CD14-positive monocyte (primary cell): ENCODE measurements around the gene KCNQ1. TPM values are rescaled to one million over a fixed set of nuclear protein-coding genes. Genes with fewer than 3 reads are reported as not detected.

Experiments used
- DNase-seq, 3 donors: peaks; one replicate each; pipeline ENCODE4 v3.0.0-alpha.2; 2011 to 2022
- H2AFZ ChIP-seq: 2 replicates; pipeline ENCODE4 v1.6.0; 2012; ENCODE audit warnings: mild to moderate bottlenecking, low read depth, low read length, inconsistent platforms; ENCODE audit not compliant: insufficient read depth, poor library complexity, severe bottlenecking
- H3K27ac ChIP-seq, 2 donors: 1 replicate in 1 of 2; 2 replicates in 1 of 2; pipeline ENCODE4 v1.5.1; 2012 to 2013; ENCODE audit warnings: low read length in 2 of 2, control low read depth in 1 of 2, inconsistent platforms in 1 of 2, low read depth in 1 of 2, mild to moderate bottlenecking in 1 of 2
- H3K27me3 ChIP-seq, 2 donors: one replicate each; pipeline versions ENCODE4 v1.6.0 to v1.6.1; 2011 to 2013; ENCODE audit warnings: low read length in 2 of 2; ENCODE audit not compliant: control insufficient read depth in 2 of 2, insufficient read depth in 2 of 2
- H3K36me3 ChIP-seq, 2 donors: replicated peaks in 1 of 2; 1 replicate in 1 of 2; 2 replicates in 1 of 2; pipeline versions ENCODE4 v1.5.1 to v1.6.1; 2012 to 2013; ENCODE audit warnings: low read length in 2 of 2, control low read depth in 1 of 2, inconsistent platforms in 1 of 2, mild to moderate bottlenecking in 1 of 2; ENCODE audit not compliant: insufficient read depth in 2 of 2, control insufficient read depth in 1 of 2
- H3K4me1 ChIP-seq, 2 donors: 1 replicate in 1 of 2; 2 replicates in 1 of 2; pipeline versions ENCODE4 v1.5.1 to v1.6.1; 2012 to 2013; ENCODE audit warnings: low read length in 2 of 2, control low read depth in 1 of 2, inconsistent platforms in 1 of 2, mild to moderate bottlenecking in 1 of 2, moderate library complexity in 1 of 2; ENCODE audit not compliant: insufficient read depth in 2 of 2, control insufficient read depth in 1 of 2
- H3K4me2 ChIP-seq: replicated peaks from 2 replicates; pipeline ENCODE3; 2012; ENCODE audit warnings: low read length, moderate library complexity, mild to moderate bottlenecking; ENCODE audit not compliant: poor library complexity, severe bottlenecking; ENCODE audit errors: extremely low read depth
- H3K4me3 ChIP-seq, 3 experiments: fragments of 200-600 bp in 1 of 3; sonication (generic) in 1 of 3; replicated peaks in 1 of 3; 1 replicate in 2 of 3; 2 replicates in 1 of 3; pipeline ENCODE4 v1.5.1; 2011 to 2013; ENCODE audit warnings: low read length in 3 of 3, mild to moderate bottlenecking in 3 of 3, control low read depth in 2 of 3, low read depth in 2 of 3, inconsistent platforms in 1 of 3, moderate library complexity in 1 of 3
- H3K79me2 ChIP-seq: 2 replicates; pipeline ENCODE4 v1.6.0; 2012; ENCODE audit warnings: mild to moderate bottlenecking, control low read depth, inconsistent platforms, low read length, moderate library complexity; ENCODE audit not compliant: insufficient read depth
- H3K9ac ChIP-seq: 2 replicates; pipeline ENCODE4 v1.6.0; 2017; ENCODE audit warnings: low read length, mild to moderate bottlenecking; ENCODE audit not compliant: insufficient read depth, poor library complexity, severe bottlenecking
- H3K9me3 ChIP-seq, 2 donors: replicated peaks in 1 of 2; 1 replicate in 1 of 2; 2 replicates in 1 of 2; pipeline versions ENCODE4 v1.5.1 to v1.6.1; 2012 to 2013; ENCODE audit warnings: low read length in 2 of 2, control low read depth in 1 of 2; ENCODE audit not compliant: control insufficient read depth in 1 of 2, insufficient read depth in 1 of 2
- H4K20me1 ChIP-seq: 2 replicates; pipeline ENCODE4 v1.6.0; 2012; ENCODE audit warnings: mild to moderate bottlenecking, low read length, control low read depth, moderate library complexity; ENCODE audit not compliant: insufficient read depth
- H3K27ac Mint-ChIP-seq, 7 donors: one replicate each; pipeline ENCODE4 v1.8.0; 2020; ENCODE audit warnings: mild to moderate bottlenecking in 7 of 7, mixed read lengths in 7 of 7, moderate library complexity in 6 of 7, inconsistent platforms in 2 of 7
- H3K27me3 Mint-ChIP-seq, 3 donors: one replicate each; pipeline ENCODE4 v1.8.0; 2021 to 2022; ENCODE audit warnings: low read depth in 3 of 3, mild to moderate bottlenecking in 3 of 3, mixed read lengths in 3 of 3, moderate library complexity in 3 of 3, inconsistent platforms in 1 of 3
- H3K36me3 Mint-ChIP-seq, 2 donors: one replicate each; pipeline ENCODE4 v1.8.0; 2020; ENCODE audit warnings: mixed read lengths in 2 of 2, inconsistent platforms in 1 of 2, mild to moderate bottlenecking in 1 of 2
- H3K4me1 Mint-ChIP-seq: one replicate; pipeline ENCODE4 v1.8.0; 2020; ENCODE audit warnings: mild to moderate bottlenecking, mixed read lengths
- H3K4me3 Mint-ChIP-seq, 2 donors: one replicate each; pipeline ENCODE4 v1.8.0; 2020; ENCODE audit warnings: mild to moderate bottlenecking in 2 of 2, mixed read lengths in 2 of 2, moderate library complexity in 1 of 2
- H3K9me3 Mint-ChIP-seq, 7 donors: one replicate each; pipeline ENCODE4 v1.8.0; 2020 to 2022; ENCODE audit warnings: mixed read lengths in 7 of 7, mild to moderate bottlenecking in 6 of 7, moderate library complexity in 6 of 7, inconsistent platforms in 2 of 7
- WGBS: methylation state at CpG from one replicate; pipeline ENCODE4 v1.1.5; 2013; ENCODE audit warnings: missing lambda C conversion rate; ENCODE audit not compliant: insufficient coverage; 5-methylcytosine and 5-hydroxymethylcytosine counted together
- intact Hi-C, 2 donors: fragments of 100-400 bp; cut with micrococcal nuclease; formaldehyde crosslinking; loops; one replicate each; pipeline versions ENCODE4 v1.15.0 to v1.15.1; 2023
- polyA plus RNA-seq, 3 donors: library from polyadenylated mRNA; depleted of rRNA in 1 of 3; unstranded in 2 of 3; stranded (reverse) in 1 of 3; fragments of 300-500 nt in 2 of 3; fragments of >200 nt in 1 of 3; fragmentation: Illumina TruSeq in 2 of 3; gene quantifications; 1 replicate in 2 of 3; 2 replicates in 1 of 3; pipeline ENCODE4 v1.2.3, GENCODE V29; 2012 to 2021
- TF ChIP-seq, protein P1 (sequence below): fragments of 200-600 bp; IDR thresholded peaks from one replicate; pipeline ENCODE4 v1.8.0; 2022; ENCODE audit warnings: antibody characterized with exemption, mild to moderate bottlenecking

KCNQ1 gene
- polyA plus RNA-seq, 3 donors: 14.9 to 31.8 (median 21.6) TPM

DNA sequence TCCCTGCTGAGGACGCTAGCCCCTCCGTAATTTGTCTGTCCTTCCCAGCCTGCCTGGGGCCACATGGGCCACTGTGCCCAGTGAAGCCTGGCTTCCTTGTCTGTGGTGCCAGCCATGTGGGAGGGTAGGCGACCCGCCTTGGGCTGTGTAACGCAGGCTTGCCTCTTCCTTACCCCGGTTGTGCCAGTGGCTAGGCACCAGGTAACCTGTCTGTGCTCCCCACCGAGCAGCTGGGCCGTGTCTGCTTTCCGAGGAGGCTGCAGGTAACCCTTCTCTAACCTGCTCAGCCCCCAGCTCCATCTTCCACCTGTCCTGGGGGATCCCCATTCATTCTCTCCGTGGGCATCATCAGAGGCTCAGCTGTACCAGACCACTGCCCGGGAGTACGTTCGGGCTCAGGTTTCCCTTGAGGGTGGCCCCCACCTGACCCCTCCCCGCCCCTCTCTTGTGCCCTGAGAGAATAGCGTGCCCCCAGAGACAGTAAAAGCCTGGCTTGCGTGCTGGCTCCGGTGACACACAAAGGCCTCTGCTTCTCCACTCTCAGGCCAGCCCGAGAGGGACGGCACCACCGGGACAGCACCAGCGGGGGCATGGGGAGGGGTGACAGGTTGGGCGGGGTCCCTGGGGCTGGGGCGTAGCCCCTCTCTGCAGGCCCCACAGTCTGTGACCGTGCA is 361.7 kb downstream of the KCNQ1 start:
- TF ChIP-seq, protein P1, sequence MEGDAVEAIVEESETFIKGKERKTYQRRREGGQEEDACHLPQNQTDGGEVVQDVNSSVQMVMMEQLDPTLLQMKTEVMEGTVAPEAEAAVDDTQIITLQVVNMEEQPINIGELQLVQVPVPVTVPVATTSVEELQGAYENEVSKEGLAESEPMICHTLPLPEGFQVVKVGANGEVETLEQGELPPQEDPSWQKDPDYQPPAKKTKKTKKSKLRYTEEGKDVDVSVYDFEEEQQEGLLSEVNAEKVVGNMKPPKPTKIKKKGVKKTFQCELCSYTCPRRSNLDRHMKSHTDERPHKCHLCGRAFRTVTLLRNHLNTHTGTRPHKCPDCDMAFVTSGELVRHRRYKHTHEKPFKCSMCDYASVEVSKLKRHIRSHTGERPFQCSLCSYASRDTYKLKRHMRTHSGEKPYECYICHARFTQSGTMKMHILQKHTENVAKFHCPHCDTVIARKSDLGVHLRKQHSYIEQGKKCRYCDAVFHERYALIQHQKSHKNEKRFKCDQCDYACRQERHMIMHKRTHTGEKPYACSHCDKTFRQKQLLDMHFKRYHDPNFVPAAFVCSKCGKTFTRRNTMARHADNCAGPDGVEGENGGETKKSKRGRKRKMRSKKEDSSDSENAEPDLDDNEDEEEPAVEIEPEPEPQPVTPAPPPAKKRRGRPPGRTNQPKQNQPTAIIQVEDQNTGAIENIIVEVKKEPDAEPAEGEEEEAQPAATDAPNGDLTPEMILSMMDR: no peak
- no peak overlapping the region for H2AFZ ChIP-seq
- H3K4me3 ChIP-seq: no peak overlapping the region
- H3K4me3 Mint-ChIP-seq: no peak overlapping the region
- intact Hi-C loops: no loop called here
- peaks cover 20% of the 10 kb centered on the region for H3K4me1 Mint-ChIP-seq
- no peaks in the 10 kb centered on the region for H3K36me3 ChIP-seq
- no peak for DNase-seq
- peaks cover 1 to 8% (median 5%) of the 10 kb centered on the region in 3 donors for H3K27me3 Mint-ChIP-seq
- H3K9me3 ChIP-seq: no peaks in the 10 kb centered on the region
- H3K27me3 ChIP-seq: no peaks in the 10 kb centered on the region
- WGBS: 97% methylated on average over 22 of the region's 24 CpGs
- H3K9ac ChIP-seq: no peak overlapping the region
- no peak overlapping the region for H3K27ac ChIP-seq
- H3K4me1 ChIP-seq: peaks cover 13 to 14% of the 10 kb centered on the region in 2 donors
- H3K27ac Mint-ChIP-seq: no peak overlapping the region
- no peak overlapping the region for H3K4me2 ChIP-seq
- peaks cover 23 to 24% of the 10 kb centered on the region in 2 donors for H3K36me3 Mint-ChIP-seq
- peaks cover 13% of the 10 kb centered on the region for H4K20me1 ChIP-seq
- peaks cover 0 to 8% (median 4%) of the 10 kb centered on the region in 7 donors for H3K9me3 Mint-ChIP-seq
- H3K79me2 ChIP-seq: no peaks in the 10 kb centered on the region

DNA sequence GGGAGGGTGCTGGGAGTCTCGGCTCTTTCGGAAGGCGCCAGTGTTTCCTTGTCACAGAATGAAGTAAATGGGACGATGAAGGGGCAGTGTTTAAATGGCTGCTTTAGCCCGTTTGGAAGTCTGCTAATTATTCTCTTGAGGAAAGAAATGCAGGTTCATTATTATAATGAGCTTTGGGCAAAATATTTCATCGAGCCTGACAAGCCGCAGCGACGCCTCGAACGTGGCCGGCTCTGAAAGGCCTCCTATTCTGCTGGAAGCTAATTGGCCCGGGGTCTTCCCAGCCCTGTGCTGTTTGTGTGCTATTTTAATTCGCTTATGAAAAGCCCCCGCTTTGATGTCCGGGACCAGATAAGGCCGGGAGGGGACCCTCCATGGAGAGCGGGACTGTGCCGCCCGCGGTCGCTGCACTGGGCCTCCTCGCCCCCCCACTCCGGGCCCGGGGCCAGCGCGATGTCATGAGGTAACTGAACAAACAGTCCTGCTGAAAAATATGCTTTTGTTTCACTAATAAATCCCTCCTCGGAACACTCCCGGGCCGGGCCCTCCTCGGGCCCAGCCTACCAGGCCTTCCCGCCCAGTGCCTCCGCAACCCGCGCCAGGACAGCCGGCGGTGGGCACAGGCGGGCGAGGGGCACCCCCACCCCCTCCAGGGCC is 362.3 kb downstream of the KCNQ1 start:
- DNase-seq: no peak
- Histone ChIP-seq H3K9ac (no peak overlapping the region), H3K36me3 (no peaks in the 10 kb centered on the region), H4K20me1 (peaks cover 12% of the 10 kb centered on the region), H3K27me3 (no peaks in the 10 kb centered on the region), H3K4me3 (no peak overlapping the region), H3K9me3 (no peaks in the 10 kb centered on the region), H3K27ac (no peak overlapping the region), H2AFZ (no peak overlapping the region), H3K4me1 (peaks cover 20 to 21% of the 10 kb centered on the region in 2 donors), H3K79me2 (no peaks in the 10 kb centered on the region), H3K4me2 (no peak overlapping the region)
- TF ChIP-seq, protein P1: no peak
- Mint-ChIP-seq H3K36me3 (peaks cover 23 to 24% of the 10 kb centered on the region in 2 donors), H3K27ac (no peak overlapping the region), H3K4me1 (peaks cover 26% of the 10 kb centered on the region), H3K27me3 (peaks cover 1 to 10% (median 5%) of the 10 kb centered on the region in 3 donors), H3K4me3 (no peak overlapping the region), H3K9me3 (peaks cover 0 to 8% (median 4%) of the 10 kb centered on the region in 7 donors)
- WGBS: 95% methylated on average over 36 of the region's 39 CpGs
- intact Hi-C loops: no loop called here
